Tibial nerve (tissue), 4 donors: ENCODE data around the gene PGRMC2. TPM values are rescaled to one million over a fixed set of nuclear protein-coding genes. Genes with fewer than 3 reads are reported as not detected.

Experiments
- DNase-seq, 2 donors: peaks; one replicate each; pipeline ENCODE4 v3.0.0-alpha.2; 2019; ENCODE audit warnings: low spot score in 2 of 2
- H3K27ac ChIP-seq, 4 donors: fragments of 200-600 bp; sonication (generic) in 3 of 4; one replicate each; pipeline ENCODE4 v1.5.1; 2017 to 2019; ENCODE audit warnings: mild to moderate bottlenecking in 1 of 4
- H3K27me3 ChIP-seq, 2 donors: fragments of 200-600 bp; sonication (generic) in 1 of 2; one replicate each; pipeline versions ENCODE4 v1.5.1 to v1.6.0; 2017 to 2019
- H3K36me3 ChIP-seq, 3 donors: fragments of 200-600 bp; sonication (generic); one replicate each; pipeline ENCODE4 v1.5.1; 2018 to 2019
- H3K4me1 ChIP-seq, 4 donors: fragments of 200-600 bp; sonication (generic) in 3 of 4; one replicate each; pipeline ENCODE4 v1.5.1; 2017 to 2019
- H3K4me3 ChIP-seq, 4 donors: fragments of 200-600 bp; sonication (generic) in 3 of 4; one replicate each; pipeline ENCODE4 v1.5.1; 2017 to 2019; ENCODE audit warnings: mild to moderate bottlenecking in 1 of 4, moderate library complexity in 1 of 4
- H3K9me3 ChIP-seq, 4 donors: fragments of 200-600 bp; sonication (generic) in 3 of 4; one replicate each; pipeline ENCODE4 v1.5.1; 2017 to 2019
- CTCF ChIP-seq, 5 experiments: fragments of 200-600 bp in 3 of 5; fragments of 450-650 bp in 2 of 5; sonication (generic) in 3 of 5; IDR thresholded peaks; one replicate each; pipeline ENCODE4 v1.5.1; 2016 to 2019; ENCODE audit warnings: antibody characterized with exemption in 5 of 5, mild to moderate bottlenecking in 3 of 5, moderate library complexity in 2 of 5
- EP300 ChIP-seq, 2 donors: sonication (generic); formaldehyde crosslinking; IDR thresholded peaks; one replicate each; pipeline ENCODE4 v1.6.1; 2017; ENCODE audit warnings: antibody characterized with exemption in 2 of 2, mild to moderate bottlenecking in 1 of 2
- POLR2A ChIP-seq, 2 donors: fragments of 450-650 bp; IDR thresholded peaks; one replicate each; pipeline ENCODE4 v1.6.1; 2017; ENCODE audit warnings: antibody characterized with exemption in 2 of 2, mild to moderate bottlenecking in 2 of 2, moderate library complexity in 2 of 2
- WGBS, 2 donors: methylation state at CpG; one replicate each; pipeline ENCODE4 v1.1.5; 2018; 5-methylcytosine and 5-hydroxymethylcytosine counted together
- total RNA-seq, 4 donors: library from RNA; depleted of rRNA; stranded (reverse); fragments of >200 nt; gene quantifications; one replicate each; pipeline ENCODE4 v1.1.0, GENCODE V29; 2016

The PGRMC2 gene
- total RNA-seq, 4 donors from 2014 or later, result 21.8 to 45.9 (median 29.0) TPM

- H3K4me3 ChIP-seq, result no peak overlapping the region
- no peak for TF ChIP-seq POLR2A (IDR thresholded peaks at IDR 0.05)
- no peak for TF ChIP-seq CTCF (IDR thresholded peaks at IDR 0.05)
- TF ChIP-seq EP300 (IDR thresholded peaks at IDR 0.05), result no peak
- 90 to 92% methylated on average over 2 of the region's 2 CpGs for WGBS, 2 donors
- H3K36me3 ChIP-seq, result no peaks in the 10 kb centered on the region
- peaks cover 0 to 8% (median 1%) of the 10 kb centered on the region in 4 donors for H3K9me3 ChIP-seq
- H3K4me1 ChIP-seq, result no peaks in the 10 kb centered on the region
- DNase-seq, result no peak
- H3K27me3 ChIP-seq, result no peaks in the 10 kb centered on the region
- H3K27ac ChIP-seq, result no peak overlapping the region
Measured at GRCh38 chr4:128244379-128244778, 43.2 kb downstream of the PGRMC2 start.

- no peak overlapping the region for H3K4me3 ChIP-seq
- no peaks in the 10 kb centered on the region for H3K4me1 ChIP-seq
- H3K9me3 ChIP-seq, result no peaks in the 10 kb centered on the region
- DNase-seq, result no peak
- H3K27me3 ChIP-seq, result no peaks in the 10 kb centered on the region
- H3K27ac ChIP-seq, result no peak overlapping the region
- 91 to 93% methylated on average over 4 of the region's 4 CpGs for WGBS, 2 donors
- no peak for TF ChIP-seq POLR2A (IDR thresholded peaks at IDR 0.05)
- no peak for TF ChIP-seq CTCF (IDR thresholded peaks at IDR 0.05)
- TF ChIP-seq EP300 (IDR thresholded peaks at IDR 0.05), result no peak
- H3K36me3 ChIP-seq, result no peaks in the 10 kb centered on the region
Measured at GRCh38 chr4:128242601-128243000, 45.0 kb downstream of the PGRMC2 start.

DNA sequence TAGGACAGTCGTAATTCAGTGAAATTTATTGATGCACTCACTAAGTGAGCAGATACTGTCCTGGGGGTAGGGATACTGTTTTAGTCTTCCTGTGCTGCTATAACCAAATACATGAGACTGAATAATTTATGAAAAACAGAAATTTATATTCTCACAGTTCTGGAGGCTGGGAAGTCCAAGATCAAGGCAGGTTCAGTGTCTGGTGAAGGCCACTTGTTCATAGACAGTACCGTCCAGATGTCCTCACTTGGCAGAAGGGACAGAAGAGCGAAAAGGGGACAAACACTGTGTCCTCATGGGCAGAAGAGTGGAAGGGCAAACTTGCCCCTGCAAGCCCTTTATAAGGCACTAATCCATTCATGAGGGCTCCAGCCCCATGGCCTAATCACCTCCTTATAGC lies 45.6 kb downstream of the PGRMC2 start:
- 82 to 86% methylated on average over 3 of the region's 3 CpGs for WGBS, 2 donors

DNA sequence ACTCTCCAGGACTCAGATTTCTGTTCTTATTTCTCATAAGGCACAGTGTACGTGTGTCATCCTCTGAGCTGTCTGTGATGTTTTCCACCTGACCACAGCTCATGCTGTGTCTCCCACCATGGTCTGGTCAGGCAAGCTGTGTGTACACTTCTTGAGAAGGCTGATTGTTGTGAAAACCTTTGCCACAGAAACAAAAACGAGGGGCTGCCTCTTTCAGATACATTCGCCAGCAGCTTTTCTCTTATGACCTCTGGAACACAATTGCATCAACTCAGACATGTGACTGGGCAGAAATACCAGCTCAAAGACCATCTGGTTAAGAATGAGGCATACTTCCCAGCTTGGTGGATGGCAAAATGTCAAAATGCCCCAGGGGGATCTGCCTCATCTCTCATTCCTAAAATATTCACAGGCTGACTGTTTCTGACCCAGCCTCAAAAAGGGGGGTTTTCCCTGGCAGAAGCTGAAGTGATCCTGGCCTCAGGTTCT lies 46.1 kb downstream of the PGRMC2 start:
- TF ChIP-seq EP300 (IDR thresholded peaks at IDR 0.05) (no peak), CTCF (IDR thresholded peaks at IDR 0.05) (no peak), POLR2A (IDR thresholded peaks at IDR 0.05) (no peak)
- 36 to 39% methylated on average over 3 of the region's 3 CpGs for WGBS, 2 donors
- no peak overlapping the region for H3K4me3 ChIP-seq
- H3K36me3 ChIP-seq, result no peaks in the 10 kb centered on the region
- H3K4me1 ChIP-seq, result no peaks in the 10 kb centered on the region
- H3K9me3 ChIP-seq, result no peaks in the 10 kb centered on the region
- DNase-seq, result peak in 1 of 2 donors; percentile 9
- no peaks in the 10 kb centered on the region for H3K27me3 ChIP-seq
- peak overlapping the region in 1 of 4 donors; percentile 7 for H3K27ac ChIP-seq

More for the DNA sequence above, 45.6 kb downstream of the PGRMC2 start:
- H3K36me3 ChIP-seq, result no peaks in the 10 kb centered on the region
- no peak overlapping the region for H3K4me3 ChIP-seq
- H3K27ac ChIP-seq, result no peak overlapping the region
- TF ChIP-seq CTCF (IDR thresholded peaks at IDR 0.05), result no peak
- TF ChIP-seq POLR2A (IDR thresholded peaks at IDR 0.05), result no peak
- TF ChIP-seq EP300 (IDR thresholded peaks at IDR 0.05), result no peak
- no peaks in the 10 kb centered on the region for H3K27me3 ChIP-seq
- H3K4me1 ChIP-seq, result no peaks in the 10 kb centered on the region
- H3K9me3 ChIP-seq, result no peaks in the 10 kb centered on the region
- DNase-seq, result no peak

DNA sequence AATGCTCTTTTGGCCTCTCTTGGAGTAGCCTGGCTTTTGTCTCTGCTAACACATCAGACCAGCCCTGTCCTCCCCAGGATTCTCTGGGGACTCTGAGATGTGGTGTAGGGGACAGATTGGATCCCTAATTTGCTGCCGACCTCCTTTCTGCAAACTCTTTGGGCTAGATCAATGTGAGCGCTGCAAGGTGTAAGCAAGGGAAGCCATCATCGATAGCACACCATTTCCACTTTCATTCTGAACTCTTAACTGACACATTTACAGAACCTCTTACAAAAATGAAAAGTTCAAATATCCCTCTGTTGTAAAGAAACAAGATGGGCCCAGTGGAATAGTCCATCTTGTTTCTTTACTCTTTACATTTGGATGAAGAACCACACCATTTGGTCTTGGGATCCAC lies 46.6 kb downstream of the PGRMC2 start:
- WGBS, 2 donors, result 96 to 99% methylated on average over 3 of the region's 3 CpGs
- no peaks in the 10 kb centered on the region for H3K27me3 ChIP-seq
- H3K9me3 ChIP-seq, result no peaks in the 10 kb centered on the region
- no peaks in the 10 kb centered on the region for H3K4me1 ChIP-seq
- H3K4me3 ChIP-seq, result no peak overlapping the region
- no peak for DNase-seq
- peak overlapping the region in 1 of 4 donors; percentile 7 for H3K27ac ChIP-seq
- no peaks in the 10 kb centered on the region for H3K36me3 ChIP-seq
- TF ChIP-seq CTCF (IDR thresholded peaks at IDR 0.05) (no peak), POLR2A (IDR thresholded peaks at IDR 0.05) (no peak), EP300 (IDR thresholded peaks at IDR 0.05) (no peak)
